Astrocyte (in vitro differentiated cells and primary cell): Measurements from ENCODE around the gene PPP2CA. TPM values are rescaled to one million over a fixed set of nuclear protein-coding genes. Genes with fewer than 3 reads are reported as not detected.

Experiments used
- DNase-seq: peaks from one replicate; pipeline ENCODE4 v3.0.0-alpha.2; 2010; ENCODE audit warnings: low read depth
- FAIRE-seq: peaks from 2 replicates; lab custom pipeline; 2011; peaks lifted over from hg19 to GRCh38; lab: Jason Lieb, UNC
- H2AFZ ChIP-seq: 2 replicates; pipeline ENCODE4 v1.6.0; 2012; ENCODE audit warnings: low read depth, low read length, inconsistent platforms
- H3K27ac ChIP-seq: 2 replicates; pipeline ENCODE4 v1.5.1; 2011; ENCODE audit warnings: low read depth, low read length, inconsistent platforms
- H3K27me3 ChIP-seq: 2 replicates; pipeline ENCODE4 v1.6.0; 2011; ENCODE audit warnings: low read length, inconsistent platforms; ENCODE audit not compliant: insufficient read depth
- H3K36me3 ChIP-seq: 2 replicates; pipeline ENCODE4 v1.5.1; 2011; ENCODE audit warnings: low read length, inconsistent platforms; ENCODE audit not compliant: insufficient read depth
- H3K4me1 ChIP-seq: 2 replicates; pipeline ENCODE4 v1.5.1; 2011; ENCODE audit warnings: low read length, inconsistent platforms; ENCODE audit not compliant: insufficient read depth
- H3K4me2 ChIP-seq: 2 replicates; pipeline ENCODE4 v1.6.0; 2012; ENCODE audit warnings: low read length, inconsistent platforms
- H3K4me3 ChIP-seq: 2 replicates; pipeline ENCODE4 v1.5.1; 2011; ENCODE audit warnings: low read depth, mild to moderate bottlenecking, low read length, inconsistent platforms; ENCODE audit not compliant: insufficient read depth
- H3K79me2 ChIP-seq: 2 replicates; pipeline ENCODE4 v1.6.0; 2012; ENCODE audit warnings: mild to moderate bottlenecking, low read length, inconsistent platforms; ENCODE audit not compliant: insufficient read depth
- H3K9ac ChIP-seq: 2 replicates; pipeline ENCODE4 v1.6.0; 2012; ENCODE audit warnings: mild to moderate bottlenecking, low read length, inconsistent platforms
- H3K9me3 ChIP-seq: 2 replicates; pipeline ENCODE4 v1.5.1; 2012; ENCODE audit warnings: low read depth, mild to moderate bottlenecking, low read length, inconsistent platforms; ENCODE audit not compliant: insufficient read depth
- H4K20me1 ChIP-seq: 2 replicates; pipeline ENCODE4 v1.6.0; 2012; ENCODE audit warnings: low read length, inconsistent platforms; ENCODE audit not compliant: insufficient read depth
- H3K27ac Mint-ChIP-seq: one replicate; pipeline ENCODE4 v1.8.0; 2021; ENCODE audit warnings: mild to moderate bottlenecking, mixed read lengths; ENCODE audit not compliant: unreplicated experiment
- H3K27me3 Mint-ChIP-seq: one replicate; pipeline ENCODE4 v1.8.0; 2021; ENCODE audit warnings: low read depth, mixed read lengths; ENCODE audit not compliant: unreplicated experiment
- H3K36me3 Mint-ChIP-seq: one replicate; pipeline ENCODE4 v1.8.0; 2021; ENCODE audit warnings: low read depth, mixed read lengths; ENCODE audit not compliant: unreplicated experiment
- H3K4me1 Mint-ChIP-seq: one replicate; pipeline ENCODE4 v1.8.0; 2021; ENCODE audit warnings: low read depth, mixed read lengths; ENCODE audit not compliant: unreplicated experiment
- H3K4me3 Mint-ChIP-seq: one replicate; pipeline ENCODE4 v1.8.0; 2021; ENCODE audit warnings: mild to moderate bottlenecking, moderate library complexity, mixed read lengths; ENCODE audit not compliant: unreplicated experiment
- H3K9me3 Mint-ChIP-seq: one replicate; pipeline ENCODE4 v1.8.0; 2021; ENCODE audit warnings: mild to moderate bottlenecking, mixed read lengths; ENCODE audit not compliant: unreplicated experiment
- CTCF ChIP-seq: IDR thresholded peaks from 2 replicates; pipeline ENCODE4 v1.5.1; 2011; ENCODE audit warnings: low read depth, mild to moderate bottlenecking, inconsistent platforms, low read length, moderate library complexity; ENCODE audit not compliant: insufficient read depth
- EZH2 ChIP-seq: IDR thresholded peaks from 2 replicates; pipeline ENCODE4 v1.6.1; 2012; ENCODE audit warnings: mild to moderate bottlenecking, low read length, inconsistent platforms; ENCODE audit not compliant: insufficient read depth
- total RNA-seq: library from RNA; stranded (reverse); gene quantifications from 2 replicates; pipeline ENCODE4 v1.2.1, GENCODE V29; 2021

PPP2CA gene
- total RNA-seq, 1 donor from 2014 or later, result 180 TPM

GRCh38 chr5:134271059-134271458 lies 45.2 kb upstream of the PPP2CA start:
- H3K4me1 ChIP-seq, result no peaks in the 10 kb centered on the region
- peaks cover 2% of the 10 kb centered on the region for H3K4me1 Mint-ChIP-seq
- no peak for TF ChIP-seq EZH2
- no peak for TF ChIP-seq CTCF
- H3K36me3 Mint-ChIP-seq, result peaks cover 2% of the 10 kb centered on the region
- no peak overlapping the region for H3K9ac ChIP-seq
- no peak overlapping the region for H3K4me3 ChIP-seq
- no peaks in the 10 kb centered on the region for H3K9me3 ChIP-seq
- H3K27ac Mint-ChIP-seq, result no peak overlapping the region
- no peaks in the 10 kb centered on the region for H3K36me3 ChIP-seq
- no peak overlapping the region for H3K4me2 ChIP-seq
- no peaks in the 10 kb centered on the region for H3K27me3 Mint-ChIP-seq
- H3K79me2 ChIP-seq, result no peaks in the 10 kb centered on the region
- peaks cover 3% of the 10 kb centered on the region for H3K27me3 ChIP-seq
- no peak for FAIRE-seq
- no peak overlapping the region for H3K4me3 Mint-ChIP-seq
- no peak overlapping the region for H3K27ac ChIP-seq
- H2AFZ ChIP-seq, result no peak overlapping the region
- DNase-seq, result no peak
- H3K9me3 Mint-ChIP-seq, result peaks cover 2% of the 10 kb centered on the region
- H4K20me1 ChIP-seq, result no peaks in the 10 kb centered on the region

- Histone ChIP-seq H3K27me3 (no peaks in the 10 kb centered on the region), H3K9me3 (no peaks in the 10 kb centered on the region), H3K4me1 (no peaks in the 10 kb centered on the region), H3K4me2 (no peak overlapping the region), H3K9ac (no peak overlapping the region), H3K27ac (no peak overlapping the region), H2AFZ (no peak overlapping the region), H4K20me1 (no peaks in the 10 kb centered on the region), H3K36me3 (no peaks in the 10 kb centered on the region), H3K79me2 (no peaks in the 10 kb centered on the region), H3K4me3 (no peak overlapping the region)
- Mint-ChIP-seq H3K27ac (no peak overlapping the region), H3K4me3 (no peak overlapping the region), H3K36me3 (peaks cover 2% of the 10 kb centered on the region), H3K4me1 (no peaks in the 10 kb centered on the region), H3K27me3 (no peaks in the 10 kb centered on the region), H3K9me3 (peaks cover 2% of the 10 kb centered on the region)
- TF ChIP-seq CTCF, result no peak
- no peak for TF ChIP-seq EZH2
- FAIRE-seq (no peak), DNase-seq (no peak)
These were observed 43.0 kb upstream of the PPP2CA start for GRCh38 chr5:134268919-134269318.

GRCh38 chr5:134268019-134268601 lies 42.2 kb upstream of the PPP2CA start:
- H3K4me3 ChIP-seq, result no peak overlapping the region
- Mint-ChIP-seq H3K4me3 (no peak overlapping the region), H3K4me1 (no peaks in the 10 kb centered on the region), H3K36me3 (peaks cover 2% of the 10 kb centered on the region), H3K9me3 (peaks cover 7% of the 10 kb centered on the region), H3K27ac (no peak overlapping the region), H3K27me3 (no peaks in the 10 kb centered on the region)
- no peak overlapping the region for H2AFZ ChIP-seq
- H3K27me3 ChIP-seq, result no peaks in the 10 kb centered on the region
- no peak for TF ChIP-seq CTCF
- no peak overlapping the region for H3K9ac ChIP-seq
- no peak for FAIRE-seq
- no peak overlapping the region for H3K27ac ChIP-seq
- H3K4me2 ChIP-seq, result no peak overlapping the region
- H3K79me2 ChIP-seq, result no peaks in the 10 kb centered on the region
- no peaks in the 10 kb centered on the region for H4K20me1 ChIP-seq
- H3K36me3 ChIP-seq, result no peaks in the 10 kb centered on the region
- H3K9me3 ChIP-seq, result no peaks in the 10 kb centered on the region
- no peak for DNase-seq
- H3K4me1 ChIP-seq, result no peaks in the 10 kb centered on the region
